Measurements from ENCODE around the gene GDF15.

The GDF15 gene

GRCh38 chr19:18432275-18433014 lies 46.5 kb downstream of the GDF15 start:
- in situ Hi-C loops (cut with MboI; ENCODE audit: low sequenced_read_pairs, unreplicated experiment), result no loop called here
- DNase-seq (ENCODE audit: low spot score), result no peak
- no peak for TF ChIP-seq CTCF (IDR thresholded peaks at IDR 0.05; ENCODE audit: borderline replicate concordance, control extremely low read depth, extremely low read depth, insufficient read depth, missing control alignments)

- peak; percentile 75 for DNase-seq (ENCODE audit: low spot score)
- in situ Hi-C loops (cut with MboI; ENCODE audit: low sequenced_read_pairs, unreplicated experiment), result no loop called here
- no peak for TF ChIP-seq CTCF (IDR thresholded peaks at IDR 0.05; ENCODE audit: borderline replicate concordance, control extremely low read depth, extremely low read depth, insufficient read depth, missing control alignments)
These were observed 47.2 kb downstream of the GDF15 start for GRCh38 chr19:18433015-18433691.

- no peak for TF ChIP-seq CTCF (IDR thresholded peaks at IDR 0.05; ENCODE audit: borderline replicate concordance, control extremely low read depth, extremely low read depth, insufficient read depth, missing control alignments)
- DNase-seq (ENCODE audit: low spot score), result no peak
- in situ Hi-C loops (cut with MboI; ENCODE audit: low sequenced_read_pairs, unreplicated experiment), result no loop called here
These were observed 47.9 kb downstream of the GDF15 start for GRCh38 chr19:18433735-18434398.

- in situ Hi-C loops (cut with MboI; ENCODE audit: low sequenced_read_pairs, unreplicated experiment), result no loop called here
- no peak for DNase-seq (ENCODE audit: low spot score)
- TF ChIP-seq CTCF (IDR thresholded peaks at IDR 0.05; ENCODE audit: borderline replicate concordance, control extremely low read depth, extremely low read depth, insufficient read depth, missing control alignments), result no peak
These were observed 48.6 kb downstream of the GDF15 start for GRCh38 chr19:18434411-18435175.

GRCh38 chr19:18435178-18435841 lies 49.4 kb downstream of the GDF15 start:
- DNase-seq (ENCODE audit: low spot score), result no peak
- in situ Hi-C loops (cut with MboI; ENCODE audit: low sequenced_read_pairs, unreplicated experiment), result no loop called here
- TF ChIP-seq CTCF (IDR thresholded peaks at IDR 0.05; ENCODE audit: borderline replicate concordance, control extremely low read depth, extremely low read depth, insufficient read depth, missing control alignments), result no peak

All from GM13976 (cell line).